Measurements from ENCODE around the gene ZNF107.

DNA sequence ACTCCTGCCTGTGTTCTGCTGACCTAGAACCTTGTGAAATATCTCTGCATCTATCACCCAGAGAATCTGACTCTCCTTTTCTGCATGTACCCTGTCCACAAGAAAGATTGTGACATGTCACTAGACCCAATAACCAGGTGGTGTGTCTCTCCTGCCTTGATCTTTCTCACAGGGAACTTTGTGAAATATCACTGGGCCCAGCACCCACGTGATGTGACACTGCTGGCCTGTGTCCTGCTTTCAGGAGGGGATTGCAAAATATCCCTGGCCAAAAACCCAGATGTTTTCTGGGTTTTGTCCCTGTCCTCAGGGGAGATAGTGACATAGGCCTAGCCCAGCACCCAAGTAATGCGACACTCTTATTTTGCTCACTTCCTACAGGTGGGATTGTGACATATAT is 10.1 kb upstream of the ZNF107 start:
- TF ChIP-seq, protein P1, sequence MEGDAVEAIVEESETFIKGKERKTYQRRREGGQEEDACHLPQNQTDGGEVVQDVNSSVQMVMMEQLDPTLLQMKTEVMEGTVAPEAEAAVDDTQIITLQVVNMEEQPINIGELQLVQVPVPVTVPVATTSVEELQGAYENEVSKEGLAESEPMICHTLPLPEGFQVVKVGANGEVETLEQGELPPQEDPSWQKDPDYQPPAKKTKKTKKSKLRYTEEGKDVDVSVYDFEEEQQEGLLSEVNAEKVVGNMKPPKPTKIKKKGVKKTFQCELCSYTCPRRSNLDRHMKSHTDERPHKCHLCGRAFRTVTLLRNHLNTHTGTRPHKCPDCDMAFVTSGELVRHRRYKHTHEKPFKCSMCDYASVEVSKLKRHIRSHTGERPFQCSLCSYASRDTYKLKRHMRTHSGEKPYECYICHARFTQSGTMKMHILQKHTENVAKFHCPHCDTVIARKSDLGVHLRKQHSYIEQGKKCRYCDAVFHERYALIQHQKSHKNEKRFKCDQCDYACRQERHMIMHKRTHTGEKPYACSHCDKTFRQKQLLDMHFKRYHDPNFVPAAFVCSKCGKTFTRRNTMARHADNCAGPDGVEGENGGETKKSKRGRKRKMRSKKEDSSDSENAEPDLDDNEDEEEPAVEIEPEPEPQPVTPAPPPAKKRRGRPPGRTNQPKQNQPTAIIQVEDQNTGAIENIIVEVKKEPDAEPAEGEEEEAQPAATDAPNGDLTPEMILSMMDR (IDR thresholded peaks at IDR 0.05): no peak
- no peak for TF ChIP-seq POLR2A (IDR thresholded peaks at IDR 0.05)
